Urothelium cell line (cell line): ENCODE results near the gene DLGAP1.

Experiments used
- DNase-seq: peaks from one replicate; pipeline ENCODE4 v3.0.0; 2011; ENCODE audit warnings: low spot score, mixed read lengths
- FAIRE-seq: peaks from 2 replicates; lab custom pipeline; 2011; peaks lifted over from hg19 to GRCh38; lab: Jason Lieb, UNC

Gene DLGAP1

GRCh38 chr18:3499501-3499900, 955.6 kb downstream of the DLGAP1 start:
- DNase-seq (no peak), FAIRE-seq (no peak)

- no peak for DNase-seq
- peak; percentile 89 for FAIRE-seq
Observed at GRCh38 chr18:3498698-3499471, 956.2 kb downstream of the DLGAP1 start.

- FAIRE-seq, result peak; percentile 90
Observed at GRCh38 chr18:3495691-3496430, 959.2 kb downstream of the DLGAP1 start.

GRCh38 chr18:3494569-3494968, 960.5 kb downstream of the DLGAP1 start:
- FAIRE-seq (peak; percentile 53), DNase-seq (no peak)

More at GRCh38 chr18:3495691-3496430, 959.2 kb downstream of the DLGAP1 start:
- no peak for DNase-seq

- FAIRE-seq, result peak; percentile 53
- DNase-seq, result no peak
Observed at GRCh38 chr18:3494245-3494526, 960.9 kb downstream of the DLGAP1 start.

GRCh38 chr18:3493501-3494244, 961.4 kb downstream of the DLGAP1 start:
- DNase-seq, result no peak
- peak; percentile 82 for FAIRE-seq

GRCh38 chr18:3492721-3493120, 962.4 kb downstream of the DLGAP1 start:
- peak; percentile 74 for FAIRE-seq
- no peak for DNase-seq

GRCh38 chr18:3491981-3492555, 963.0 kb downstream of the DLGAP1 start:
- FAIRE-seq, result peak; percentile 82
- DNase-seq, result no peak

GRCh38 chr18:3489462-3489861, 965.6 kb downstream of the DLGAP1 start:
- no peak for DNase-seq
- peak; percentile 82 for FAIRE-seq

- DNase-seq, result no peak
- peak; percentile 93 for FAIRE-seq
Observed at GRCh38 chr18:3486512-3486911, 968.6 kb downstream of the DLGAP1 start.

- FAIRE-seq, result peak; percentile 70
- no peak for DNase-seq
Observed at GRCh38 chr18:3485153-3486149, 969.7 kb downstream of the DLGAP1 start.

GRCh38 chr18:3482258-3482657, 972.8 kb downstream of the DLGAP1 start:
- FAIRE-seq (no peak), DNase-seq (no peak)

GRCh38 chr18:3481696-3482210, 973.4 kb downstream of the DLGAP1 start:
- peak; percentile 79 for FAIRE-seq

GRCh38 chr18:3480827-3481573, 974.1 kb downstream of the DLGAP1 start:
- DNase-seq, result no peak
- peak; percentile 59 for FAIRE-seq

More at GRCh38 chr18:3481696-3482210, 973.4 kb downstream of the DLGAP1 start:
- peak; percentile 67 for DNase-seq

- DNase-seq, result no peak
- FAIRE-seq, result peak; percentile 30
Observed at GRCh38 chr18:3479978-3480509, 975.1 kb downstream of the DLGAP1 start.

GRCh38 chr18:3478262-3478978, 976.7 kb downstream of the DLGAP1 start:
- FAIRE-seq (peak; percentile 83), DNase-seq (no peak)

- DNase-seq (no peak), FAIRE-seq (no peak)
Observed at GRCh38 chr18:3472681-3473544, 982.2 kb downstream of the DLGAP1 start.
